Testis (tissue), 3 donors: ENCODE results near the gene SEMA3G. TPM values are rescaled to one million over a fixed set of nuclear protein-coding genes. Genes with fewer than 3 reads are reported as not detected.

Experiments used
- DNase-seq: peaks from one replicate; pipeline ENCODE4 v3.0.0-alpha.2; 2019
- H3K27ac ChIP-seq, 2 donors: fragments of 200-600 bp; sonication (generic); one replicate each; pipeline ENCODE4 v1.5.1; 2019
- H3K27me3 ChIP-seq: fragments of 200-600 bp; sonication (generic); one replicate; pipeline ENCODE4 v1.5.1; 2019
- H3K36me3 ChIP-seq: fragments of 200-600 bp; sonication (generic); one replicate; pipeline ENCODE4 v1.5.1; 2017; ENCODE audit warnings: low read depth; ENCODE audit errors: missing control alignments
- H3K4me1 ChIP-seq: fragments of 200-600 bp; sonication (generic); one replicate; pipeline ENCODE4 v1.5.1; 2019
- H3K4me3 ChIP-seq, 2 donors: fragments of 200-600 bp; sonication (generic); one replicate each; pipeline ENCODE4 v1.5.1; 2017 to 2019
- H3K9me3 ChIP-seq: fragments of 200-600 bp; sonication (generic); one replicate; pipeline ENCODE4 v1.5.1; 2017
- CTCF ChIP-seq, 3 experiments: fragments of 450-650 bp in 2 of 3; fragments of 200-600 bp in 1 of 3; sonication (generic) in 1 of 3; IDR thresholded peaks; one replicate each; pipeline ENCODE4 v1.5.1; 2016 to 2019; ENCODE audit warnings: antibody characterized with exemption in 3 of 3, mild to moderate bottlenecking in 2 of 3, moderate library complexity in 1 of 3
- POLR2A ChIP-seq: fragments of 450-650 bp; IDR thresholded peaks from one replicate; pipeline ENCODE4 v1.6.1; 2017; ENCODE audit warnings: antibody characterized with exemption, mild to moderate bottlenecking, moderate library complexity
- WGBS, 2 donors: methylation state at CpG; one replicate each; pipeline ENCODE4 v1.1.5; 2018; 5-methylcytosine and 5-hydroxymethylcytosine counted together
- intact Hi-C: fragments of 100-400 bp; cut with DNase I; formaldehyde crosslinking; loops from one replicate; pipeline ENCODE4 v1.15.1; 2023; ENCODE audit warnings: low total_unique reads
- polyA plus RNA-seq: library from polyadenylated mRNA; stranded (reverse); fragments of 350-450 nt; fragmentation: Illumina TruSeq; extraction: RNeasy Lipid Tissue Mini Kit (QIAGEN cat#74804); gene quantifications from one replicate; pipeline ENCODE4 v1.2.3, GENCODE V29; 2014; ENCODE audit warnings: low read depth, low replicate concordance; ENCODE audit not compliant: insufficient read depth
- total RNA-seq, 2 donors: library from RNA; depleted of rRNA; stranded (reverse); fragments of >200 nt; gene quantifications; one replicate each; pipeline ENCODE4 v1.2.3, GENCODE V29; 2016

Gene SEMA3G
- total and polyA plus RNA-seq, 3 donors from 2014 or later, result 1.7 to 3.1 (median 2.1) TPM

DNA sequence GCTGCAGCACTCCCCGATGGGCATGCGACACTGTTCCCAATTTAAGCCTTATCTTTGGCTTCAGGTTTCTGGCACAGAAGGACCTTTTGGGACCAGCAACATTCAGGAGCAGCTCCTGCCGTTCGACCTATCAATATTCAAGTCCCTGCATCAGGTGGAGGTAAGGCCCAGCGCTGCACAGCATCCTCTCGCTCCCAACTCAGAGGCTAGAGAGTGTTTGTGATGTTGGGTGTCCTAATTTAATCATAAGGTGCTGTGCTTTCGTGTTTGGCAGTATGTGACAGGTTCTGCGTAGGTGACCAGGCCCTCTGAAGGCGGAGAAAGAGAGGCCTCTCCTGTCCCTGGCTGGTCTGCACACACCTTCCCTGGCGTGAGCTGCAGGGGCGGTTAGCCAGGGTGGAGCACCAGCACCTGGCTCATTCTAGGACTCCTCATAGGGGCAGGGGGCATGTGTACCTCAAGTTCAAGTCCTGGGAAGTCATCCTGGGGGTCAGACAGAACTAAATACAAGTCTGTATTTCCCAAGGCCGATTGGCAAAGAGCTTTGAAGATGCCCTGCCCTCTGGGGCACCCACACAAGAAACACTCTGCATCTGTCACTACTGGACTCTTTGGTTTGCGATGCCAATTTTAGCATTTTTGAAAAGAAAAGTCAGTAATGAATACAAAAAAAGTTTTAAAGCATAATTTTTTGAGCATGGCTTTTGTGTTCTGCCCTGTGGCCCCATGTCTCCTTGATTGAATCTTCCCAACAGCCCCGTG, 27.5 kb upstream of the SEMA3G start:
- no peak for DNase-seq
- Histone ChIP-seq H3K4me1 (peaks cover 38% of the 10 kb centered on the region), H3K36me3 (no peaks in the 10 kb centered on the region), H3K4me3 (no peak overlapping the region), H3K27me3 (no peaks in the 10 kb centered on the region), H3K27ac (peak overlapping the region in 1 of 2 donors; percentile 84), H3K9me3 (no peaks in the 10 kb centered on the region)
- TF ChIP-seq CTCF (IDR thresholded peaks at IDR 0.05) (no peak), POLR2A (no peak)
- 66 to 69% methylated on average over 5 to 14 of the region's 14 CpGs for WGBS, 2 donors
- intact Hi-C loops, result no loop called here

GRCh38 chr3:52471371-52472238, 26.7 kb upstream of the SEMA3G start:
- H3K4me3 ChIP-seq, result no peak overlapping the region
- no peaks in the 10 kb centered on the region for H3K36me3 ChIP-seq
- peaks cover 43% of the 10 kb centered on the region for H3K4me1 ChIP-seq
- intact Hi-C loops, result no loop called here
- H3K27ac ChIP-seq, result peak overlapping the region; percentile 77 to 84
- TF ChIP-seq POLR2A (no peak), CTCF (IDR thresholded peaks at IDR 0.05) (peak; percentile 39 to 61 (median 54))
- no peaks in the 10 kb centered on the region for H3K27me3 ChIP-seq
- WGBS, 2 donors, result 58 to 63% methylated on average over 5 to 26 of the region's 26 CpGs
- H3K9me3 ChIP-seq, result no peaks in the 10 kb centered on the region
- peak; percentile 80 for DNase-seq

DNA sequence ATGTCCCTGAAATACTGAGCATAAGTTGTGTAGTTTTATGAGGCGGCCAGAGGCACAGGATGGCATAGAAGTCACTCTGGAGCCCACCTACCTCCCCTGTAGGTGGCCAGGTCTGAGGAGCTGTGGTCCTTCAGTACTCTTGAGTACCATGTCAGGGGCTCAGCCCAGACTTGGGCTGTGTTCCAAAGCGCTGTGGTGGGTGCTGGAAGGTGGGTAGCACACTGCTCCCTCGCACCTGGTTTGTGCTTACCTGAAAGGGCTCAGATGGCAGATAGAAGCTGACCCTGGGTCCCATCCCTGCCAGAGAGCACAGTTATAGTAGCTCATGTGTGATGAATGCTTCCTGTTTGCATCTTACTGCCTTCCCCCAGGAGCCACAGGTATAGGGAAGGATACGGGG, 26.0 kb upstream of the SEMA3G start:
- no peak for DNase-seq
- H3K9me3 ChIP-seq, result no peaks in the 10 kb centered on the region
- H3K27ac ChIP-seq, result peak overlapping the region; percentile 77 to 84
- H3K4me3 ChIP-seq, result no peak overlapping the region
- H3K27me3 ChIP-seq, result no peaks in the 10 kb centered on the region
- no peak for TF ChIP-seq CTCF (IDR thresholded peaks at IDR 0.05)
- no peak for TF ChIP-seq POLR2A
- 85 to 100% methylated on average over 1 to 4 of the region's 4 CpGs for WGBS, 2 donors
- H3K4me1 ChIP-seq, result peaks cover 49% of the 10 kb centered on the region
- intact Hi-C loops, result no loop called here
- no peaks in the 10 kb centered on the region for H3K36me3 ChIP-seq

DNA sequence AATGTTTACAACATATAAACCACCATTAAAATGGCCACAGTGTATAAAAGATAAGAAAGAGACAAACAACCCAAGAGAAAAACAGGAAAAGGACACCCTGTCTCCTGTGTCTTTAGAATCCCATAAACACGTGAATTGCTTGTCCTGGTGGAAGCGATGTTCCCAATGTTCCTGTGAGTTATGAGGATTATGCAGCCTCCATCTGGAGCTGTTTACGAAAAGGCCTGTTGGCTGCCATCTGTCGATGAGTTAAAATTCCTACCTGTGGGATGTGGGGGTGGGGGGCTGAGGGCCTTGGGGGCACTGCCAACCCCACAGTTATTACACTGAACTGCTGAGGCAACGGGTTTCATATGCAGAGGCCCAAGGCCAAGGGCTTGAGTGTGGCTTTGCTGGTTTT, 24.1 kb upstream of the SEMA3G start:
- no peaks in the 10 kb centered on the region for H3K36me3 ChIP-seq
- H3K27me3 ChIP-seq, result no peaks in the 10 kb centered on the region
- H3K4me3 ChIP-seq, result no peak overlapping the region
- 43 to 47% methylated on average over 5 of the region's 5 CpGs for WGBS, 2 donors
- TF ChIP-seq CTCF (IDR thresholded peaks at IDR 0.05), result no peak
- TF ChIP-seq POLR2A, result no peak
- H3K27ac ChIP-seq, result peak overlapping the region; percentile 81 to 84
- no peak for DNase-seq
- intact Hi-C loops, result no loop called here
- H3K9me3 ChIP-seq, result no peaks in the 10 kb centered on the region
- peaks cover 49% of the 10 kb centered on the region for H3K4me1 ChIP-seq
